Measurements from ENCODE around the gene SFT2D1.
"Not testable (repeated sequence)": the region's sequence is repeated elsewhere in the genome, so short reads cannot be mapped to it uniquely, and the experiment has no call there.

Gene SFT2D1

DNA sequence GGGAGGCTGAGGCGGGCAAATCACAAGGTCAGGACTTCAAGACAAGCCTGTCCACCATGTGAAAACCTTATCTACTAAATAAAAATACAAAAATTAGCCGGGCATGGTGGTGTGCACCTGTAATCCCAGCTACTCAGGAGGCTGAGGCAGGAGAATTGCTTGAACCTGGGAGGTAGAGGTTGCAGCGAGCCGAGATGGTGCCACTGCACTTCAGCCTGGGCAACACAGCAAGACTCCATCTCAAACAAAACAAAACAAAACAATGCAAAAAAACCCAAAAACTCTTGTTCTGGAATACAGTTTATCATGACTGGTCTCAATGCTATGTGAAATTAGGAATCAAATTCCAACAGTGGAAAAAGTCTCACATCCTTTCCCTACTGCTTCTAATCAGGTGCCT lies 20.1 kb upstream of the SFT2D1 start:
- not testable (repeated sequence) for DNase-seq (ENCODE audit: low read depth)

DNA sequence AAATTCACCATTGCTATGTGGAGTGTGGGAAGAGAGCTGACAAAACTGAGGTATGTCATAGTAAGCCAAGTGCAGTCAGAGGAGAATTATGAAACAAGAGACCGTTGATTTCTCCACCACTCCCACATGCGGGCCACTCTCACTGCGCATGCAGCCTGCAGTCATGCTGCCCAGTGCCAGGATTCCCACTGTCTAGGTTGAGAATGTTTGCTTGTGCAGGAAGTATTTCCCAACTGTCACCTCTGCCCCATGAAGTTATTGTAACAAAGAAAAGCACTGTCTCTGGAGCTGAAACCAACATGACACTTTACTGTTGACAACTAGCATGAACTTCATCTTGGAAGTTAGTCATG lies 18.7 kb upstream of the SFT2D1 start:
- no peak for DNase-seq (ENCODE audit: low read depth)

DNA sequence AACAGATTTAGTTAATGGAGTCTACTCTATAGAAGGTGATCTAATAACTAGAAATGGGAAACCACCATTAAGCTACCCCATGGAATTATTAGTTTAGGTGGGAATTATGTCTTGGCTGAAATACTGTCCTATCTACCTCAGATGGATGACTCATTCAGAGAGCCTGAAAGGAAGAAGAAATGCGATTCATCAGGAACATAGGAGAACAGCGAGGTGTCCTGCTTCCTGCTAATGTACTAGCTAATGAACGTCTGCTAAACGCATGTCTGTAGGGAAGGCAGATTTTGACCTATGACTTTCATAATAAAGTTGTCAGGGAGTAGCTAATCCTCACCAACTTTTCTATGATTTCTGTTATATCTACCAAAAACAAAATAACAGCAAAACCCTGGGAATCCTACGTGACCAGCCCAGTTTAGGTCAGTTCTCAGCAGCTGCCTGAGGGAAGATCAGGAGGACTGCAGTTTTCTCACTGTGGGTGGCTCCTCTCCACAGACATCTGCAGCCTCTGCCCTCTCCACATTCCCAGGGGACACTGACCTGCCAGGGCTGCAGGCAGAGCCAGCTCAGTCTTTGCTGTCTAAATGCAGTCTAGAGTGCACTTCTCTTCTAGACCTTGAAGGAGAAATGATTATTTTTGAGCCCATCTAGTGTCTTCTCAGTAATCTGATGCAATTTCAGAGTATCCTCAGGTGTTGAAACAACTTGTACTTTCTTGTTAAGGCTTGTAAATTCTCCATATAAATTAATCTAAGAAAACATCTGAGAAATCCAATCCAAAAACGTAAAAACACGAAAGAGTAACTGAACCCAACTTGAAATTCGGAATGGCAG lies 18.1 kb upstream of the SFT2D1 start:
- DNase-seq (ENCODE audit: low read depth), result no peak

DNA sequence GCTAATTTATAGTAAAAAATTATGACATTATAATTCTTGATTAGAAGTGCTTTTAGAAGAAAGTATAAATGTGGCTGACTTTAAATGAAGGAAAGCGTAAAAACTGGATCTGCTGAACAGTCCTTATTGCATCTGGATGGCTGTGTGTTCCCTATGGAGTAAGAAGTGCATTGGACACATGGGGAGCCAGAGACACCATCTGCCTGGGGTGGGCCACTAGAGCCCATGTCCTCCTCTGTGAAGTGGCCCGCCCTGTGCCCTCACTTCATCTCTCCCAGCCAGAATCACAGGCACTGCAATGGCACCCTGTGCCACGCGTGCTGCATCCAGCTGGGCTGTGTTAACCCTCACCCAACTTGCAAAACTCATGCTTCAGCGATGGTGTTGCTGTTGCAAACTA lies 13.2 kb upstream of the SFT2D1 start:
- no peak for DNase-seq (ENCODE audit: low read depth)

DNA sequence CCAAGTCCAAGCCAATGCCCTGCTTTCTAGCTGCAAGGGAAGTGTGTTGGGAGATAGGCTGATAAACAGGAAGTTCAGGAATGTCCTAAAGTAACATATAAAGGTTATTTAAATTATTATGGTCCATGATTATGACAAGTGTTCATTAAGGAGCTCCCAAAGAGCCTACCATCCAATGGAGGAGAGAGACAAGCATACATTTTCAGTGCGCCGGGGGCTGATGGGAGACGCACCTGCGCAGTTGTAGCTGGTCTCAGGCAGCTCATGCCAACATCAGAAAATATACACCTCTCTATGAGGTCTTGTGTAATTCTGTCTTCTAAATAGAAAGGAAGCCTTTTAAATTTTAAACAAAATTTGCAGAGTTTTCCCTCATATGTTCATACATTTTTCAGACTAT lies 12.6 kb upstream of the SFT2D1 start:
- DNase-seq (ENCODE audit: low read depth), result no peak

DNA sequence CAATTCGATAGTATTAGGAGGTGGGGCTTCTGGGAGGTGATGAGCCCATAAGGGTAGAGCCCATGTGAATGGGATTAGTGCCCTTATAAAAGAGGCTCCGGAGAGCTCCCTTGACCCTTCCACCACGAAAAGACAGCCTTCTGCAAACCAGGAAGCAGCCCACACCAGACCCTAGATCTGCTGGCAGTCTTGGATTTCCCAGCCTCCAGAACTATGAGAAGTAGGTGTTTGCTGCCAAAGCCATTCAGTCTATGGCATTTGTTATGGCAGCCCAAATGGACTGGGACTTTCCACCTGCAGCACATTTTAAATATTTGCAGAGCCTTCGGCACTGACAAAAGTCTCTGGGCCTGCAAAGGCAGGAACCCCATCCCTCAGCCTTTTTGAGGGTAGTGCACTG lies 11.8 kb upstream of the SFT2D1 start:
- no peak for DNase-seq (ENCODE audit: low read depth)

DNA sequence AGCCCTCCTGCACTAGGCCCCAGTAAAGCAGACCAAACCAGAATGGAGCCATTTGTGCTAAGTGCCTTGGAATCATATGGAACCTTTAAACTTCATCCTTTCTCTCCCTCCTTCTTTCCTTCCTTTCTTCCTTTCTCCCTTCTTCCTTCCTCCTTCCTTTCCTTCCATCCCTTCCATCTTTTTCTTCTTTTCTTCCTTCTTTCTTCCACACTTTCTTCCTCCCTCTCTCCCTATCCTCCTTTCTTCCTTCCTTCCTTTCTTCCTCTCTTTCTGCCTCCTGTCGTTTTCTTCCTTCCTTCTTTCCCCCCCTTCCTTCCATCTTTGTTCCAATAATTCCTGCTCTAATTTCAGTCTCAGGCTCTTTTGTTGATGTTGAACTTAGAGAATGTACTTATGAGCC lies 11.2 kb upstream of the SFT2D1 start:
- DNase-seq (ENCODE audit: low read depth), result no peak

DNA sequence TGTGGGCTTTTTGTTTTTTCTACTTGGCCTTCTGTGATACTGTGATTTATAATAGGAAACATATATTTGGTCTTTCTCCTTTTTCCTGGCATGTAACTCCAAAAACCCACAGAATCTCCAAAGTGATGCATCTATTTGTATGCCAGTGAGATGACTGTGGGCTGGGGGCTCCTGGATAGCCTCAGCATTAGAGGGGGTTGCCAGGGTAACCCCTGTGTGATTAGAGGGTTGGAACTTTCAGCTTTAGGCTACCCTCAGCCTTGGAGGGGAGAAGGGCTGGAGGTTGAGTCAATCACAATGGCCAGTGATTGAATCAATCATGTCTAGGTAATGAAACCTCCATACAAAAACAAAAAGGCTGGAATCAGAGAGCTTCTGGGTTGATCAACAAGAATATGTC lies 10.6 kb upstream of the SFT2D1 start:
- no peak for DNase-seq (ENCODE audit: low read depth)

DNA sequence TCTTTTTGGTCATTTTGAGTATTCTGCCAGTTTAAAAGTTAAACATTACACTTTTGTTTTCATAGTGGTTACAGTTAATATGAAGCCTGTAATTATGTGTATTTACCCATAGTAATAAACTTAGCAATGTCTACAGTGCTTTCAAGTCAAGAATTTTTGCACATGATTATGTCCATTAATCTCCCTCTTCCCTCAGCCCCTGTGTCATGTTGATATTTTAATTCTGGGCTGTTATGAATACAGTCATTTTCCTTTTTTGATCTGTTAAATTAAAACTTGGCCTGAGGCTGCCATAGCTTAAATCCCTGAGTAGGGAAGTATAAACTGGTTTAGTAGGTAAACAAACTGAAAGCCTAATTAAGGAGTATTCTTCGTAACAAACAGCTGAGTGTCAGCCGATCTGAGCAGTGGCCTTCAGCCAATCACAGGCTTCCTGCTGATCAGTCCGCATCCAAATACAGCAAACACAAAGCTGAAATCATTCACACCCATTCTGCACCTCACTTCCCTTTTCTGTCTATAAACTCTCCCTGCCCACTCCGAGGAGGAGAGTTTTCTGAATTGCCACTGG lies 9.5 kb upstream of the SFT2D1 start:
- DNase-seq (ENCODE audit: low read depth), result no peak

DNA sequence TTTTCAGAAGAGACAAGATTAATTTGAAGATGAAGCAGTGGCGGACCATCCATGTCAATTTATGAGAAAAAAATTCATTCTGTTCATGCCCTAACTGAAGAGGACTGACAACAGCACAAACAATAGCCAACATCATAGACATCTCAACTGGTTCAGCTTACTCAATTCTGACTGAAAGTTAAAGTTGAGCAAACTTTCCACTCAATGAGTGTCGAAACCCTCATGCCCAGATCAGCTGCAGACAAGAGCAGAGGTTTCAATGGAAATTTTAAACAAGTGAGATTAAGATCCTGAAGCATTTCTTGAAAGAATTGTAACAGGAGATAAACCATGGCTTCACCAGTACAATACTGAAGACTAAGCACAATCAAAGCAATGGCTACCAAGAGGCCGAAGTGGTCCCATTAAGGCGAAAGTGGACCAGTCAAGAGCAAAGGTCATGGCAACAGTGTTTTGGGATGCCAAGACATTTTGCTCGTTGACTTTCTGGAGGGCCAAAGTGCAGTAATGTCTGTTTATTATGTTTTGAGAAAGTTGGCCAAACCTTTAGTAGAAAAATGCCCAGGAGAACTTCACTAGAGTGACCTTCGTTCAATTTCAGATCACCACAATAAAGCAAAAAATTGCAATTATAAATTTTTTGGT lies 6.1 kb upstream of the SFT2D1 start:
- DNase-seq (ENCODE audit: low read depth), result no peak

DNA sequence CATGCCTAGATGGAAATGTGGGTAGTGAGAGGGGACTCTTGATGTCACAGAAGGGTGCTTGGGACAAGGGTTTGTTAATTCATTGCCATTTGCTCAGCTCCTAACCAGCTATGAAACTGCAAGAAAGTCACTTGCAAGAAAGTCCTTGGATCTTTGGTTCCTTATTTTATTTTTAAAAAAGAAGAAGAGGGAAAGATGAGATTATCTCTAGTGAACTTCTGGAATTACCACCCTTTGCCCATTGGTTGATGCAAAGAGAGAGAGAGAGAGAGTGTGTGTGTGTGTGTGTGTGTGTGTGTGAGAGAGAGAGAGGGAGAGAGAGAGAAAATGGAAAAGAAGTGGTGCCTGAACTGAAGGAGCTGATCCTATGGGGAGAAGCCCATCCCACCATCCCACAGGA lies 4.6 kb upstream of the SFT2D1 start:
- no peak for DNase-seq (ENCODE audit: low read depth)

DNA sequence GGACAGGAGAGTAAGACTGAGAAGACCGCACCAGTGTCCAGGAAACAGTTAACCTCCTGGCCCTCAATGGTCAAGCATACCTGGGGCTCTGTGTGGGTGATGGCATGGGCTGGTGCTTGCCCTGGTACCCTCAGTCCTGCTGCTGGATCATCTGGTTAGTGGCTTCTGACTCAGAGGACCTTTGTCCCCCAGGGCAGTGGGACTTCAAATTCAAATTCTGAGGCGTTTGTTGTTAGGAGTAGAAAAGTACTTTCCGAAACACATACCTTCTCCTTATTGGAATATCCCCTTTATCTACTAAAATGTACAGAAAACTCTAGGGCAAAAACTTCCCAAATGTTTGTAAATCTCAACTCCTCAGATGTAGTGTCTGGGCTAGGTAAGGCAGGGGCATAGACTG lies 4.1 kb upstream of the SFT2D1 start:
- no peak for DNase-seq (ENCODE audit: low read depth)

DNA sequence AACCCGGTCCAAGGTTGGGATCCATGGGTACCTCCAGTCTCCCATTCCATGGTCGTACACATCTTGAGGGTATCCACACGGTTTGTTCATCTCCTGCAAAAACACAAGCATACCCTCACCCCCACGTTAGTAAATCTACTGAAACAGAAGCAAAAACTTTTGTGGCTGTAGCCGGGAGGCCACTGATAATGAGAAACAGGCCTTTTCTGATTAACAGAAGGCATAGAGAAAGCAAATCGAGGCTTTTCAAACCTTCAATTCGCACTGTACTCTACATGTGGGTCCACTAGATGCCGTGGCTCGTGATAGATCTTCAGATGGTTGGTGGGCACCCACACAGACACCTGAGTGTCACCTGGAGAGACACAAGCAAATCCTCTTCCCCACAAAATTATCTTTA lies 3.3 kb upstream of the SFT2D1 start:
- not testable (repeated sequence) for DNase-seq (ENCODE audit: low read depth)

DNA sequence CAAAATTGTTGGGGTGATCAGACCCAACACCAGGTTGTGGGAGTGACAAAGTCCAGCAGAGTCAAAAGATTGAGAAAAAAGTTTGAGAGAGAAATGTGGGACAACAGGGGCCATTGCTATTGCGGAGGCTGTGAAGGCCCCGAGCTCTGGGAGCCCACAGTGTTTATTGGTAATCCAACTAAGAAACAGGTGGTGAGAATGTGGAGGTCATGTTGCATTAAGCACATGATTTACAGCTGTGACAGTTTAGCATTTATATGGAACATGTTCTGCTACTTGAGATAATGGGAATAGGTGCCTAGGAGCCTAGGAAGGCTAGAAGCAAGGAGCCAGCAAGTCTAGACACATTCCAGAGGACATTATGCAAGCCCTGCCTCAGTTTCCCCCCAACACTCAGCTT lies 2.6 kb upstream of the SFT2D1 start:
- not testable (repeated sequence) for DNase-seq (ENCODE audit: low read depth)

DNA sequence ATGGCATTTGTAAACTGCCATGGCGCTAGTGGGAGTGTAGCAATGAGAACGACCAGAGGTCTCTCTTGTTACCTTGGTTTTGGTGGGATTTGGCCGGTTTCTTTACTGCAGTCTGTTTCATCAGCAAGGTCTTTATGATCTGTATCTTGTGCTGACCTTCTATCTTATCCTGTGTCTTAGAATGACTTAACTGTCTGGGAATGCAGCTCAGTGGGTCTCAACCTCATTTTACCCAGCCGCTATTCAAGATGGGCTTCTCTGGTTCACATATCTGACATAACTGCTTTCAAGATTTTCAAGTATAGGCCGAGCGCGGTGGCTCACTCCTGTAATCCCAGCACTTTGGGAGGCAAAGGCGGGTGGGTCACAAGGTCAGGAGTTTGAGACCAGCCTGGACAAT lies 1.9 kb upstream of the SFT2D1 start:
- DNase-seq (ENCODE audit: low read depth), result no peak

DNA sequence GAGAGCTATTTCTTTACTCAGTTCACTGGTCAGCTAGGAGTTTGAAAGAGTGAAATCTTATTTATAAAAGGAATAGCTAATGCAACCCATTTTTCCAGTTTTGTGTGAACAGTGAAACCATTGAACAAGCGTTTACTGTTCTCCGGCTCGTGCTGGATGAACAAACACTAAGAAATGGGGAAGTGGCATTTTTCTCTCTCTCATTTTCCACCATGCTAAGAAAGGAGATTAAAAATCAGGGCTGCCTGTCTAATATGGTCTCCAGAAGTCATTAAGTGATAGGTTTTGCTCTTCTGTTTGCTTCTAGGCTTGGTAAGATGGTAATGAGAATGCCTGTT lies 774 bp upstream of the SFT2D1 start:
- DNase-seq (ENCODE audit: low read depth), result no peak

DNA sequence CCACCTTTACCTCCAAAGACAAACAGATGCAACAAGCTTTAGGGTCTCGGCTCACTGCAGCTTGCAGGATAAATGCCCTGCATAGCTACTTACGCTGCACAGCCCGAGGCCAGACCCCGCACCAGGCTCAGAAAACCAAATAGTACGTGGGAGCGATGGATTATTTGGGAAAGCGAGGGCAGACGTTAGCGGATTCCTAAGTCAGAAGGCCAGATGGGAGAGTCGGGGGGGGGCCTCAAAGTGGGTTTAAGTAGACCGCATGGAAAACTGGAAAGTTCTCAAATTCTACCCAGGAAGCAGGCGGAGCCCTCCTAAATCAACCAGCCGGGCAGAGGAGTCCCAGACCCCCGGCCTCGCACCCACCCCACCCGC lies 382 bp downstream of the SFT2D1 start:
- DNase-seq (ENCODE audit: low read depth), result no peak

DNA sequence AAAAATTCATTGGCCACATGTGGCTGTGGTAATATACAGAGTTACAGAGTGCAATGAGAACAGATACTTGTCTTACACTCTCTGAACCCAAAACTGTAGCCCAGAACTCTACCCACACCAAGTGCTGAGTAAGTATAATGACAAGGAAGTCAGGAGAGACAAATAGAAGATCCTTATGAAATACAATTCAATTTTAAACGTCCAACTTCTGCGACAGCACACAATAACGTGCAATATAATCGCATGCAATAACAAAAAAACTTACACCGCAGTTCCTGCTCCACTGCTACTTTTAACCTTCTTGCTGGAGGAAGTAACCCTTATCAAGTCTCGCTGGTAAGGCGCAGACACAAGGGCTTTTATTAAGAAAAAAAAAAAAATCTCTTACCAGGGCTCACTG lies 881 bp downstream of the SFT2D1 start:
- DNase-seq (ENCODE audit: low read depth), result no peak

DNA sequence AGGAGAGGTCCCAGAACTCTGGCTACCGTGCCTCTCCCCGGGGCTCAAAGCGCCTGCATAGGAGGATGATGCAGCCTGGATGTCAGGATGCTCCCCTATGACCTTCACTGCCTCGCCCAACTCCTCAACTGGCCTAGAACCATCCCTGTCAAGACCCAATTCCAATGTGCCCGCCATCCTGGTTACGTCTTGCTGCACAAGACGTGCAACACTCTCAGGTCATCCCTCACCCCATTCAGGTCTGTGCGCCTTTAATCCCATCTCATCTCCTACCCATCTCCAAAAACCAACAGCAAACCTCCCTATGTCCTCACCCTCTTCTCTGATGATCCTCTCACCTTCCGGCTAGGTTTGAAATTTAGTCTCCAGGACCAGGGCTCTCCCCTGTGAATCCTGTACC lies 3.5 kb downstream of the SFT2D1 start:
- no peak for DNase-seq (ENCODE audit: low read depth)

DNA sequence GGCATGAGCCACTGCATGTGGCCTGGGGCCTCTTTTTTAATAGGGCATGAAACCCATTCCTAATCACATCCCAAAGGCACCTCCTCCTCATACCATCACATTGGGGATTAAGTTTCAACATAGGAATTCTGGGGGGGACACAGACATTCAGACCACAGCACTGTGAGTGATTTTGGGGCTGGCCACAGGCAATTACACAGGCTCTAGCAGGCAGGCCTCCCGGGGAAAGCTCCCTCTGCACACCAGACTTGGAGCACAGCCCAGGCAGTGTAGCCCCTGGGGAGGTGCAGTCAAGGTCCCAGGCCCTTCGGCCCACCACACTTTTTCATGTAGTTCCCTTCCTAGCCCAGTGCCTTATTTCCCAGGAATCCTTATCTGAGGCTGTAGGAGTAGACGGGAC lies 5.5 kb downstream of the SFT2D1 start:
- DNase-seq (ENCODE audit: low read depth), result no peak

DNA sequence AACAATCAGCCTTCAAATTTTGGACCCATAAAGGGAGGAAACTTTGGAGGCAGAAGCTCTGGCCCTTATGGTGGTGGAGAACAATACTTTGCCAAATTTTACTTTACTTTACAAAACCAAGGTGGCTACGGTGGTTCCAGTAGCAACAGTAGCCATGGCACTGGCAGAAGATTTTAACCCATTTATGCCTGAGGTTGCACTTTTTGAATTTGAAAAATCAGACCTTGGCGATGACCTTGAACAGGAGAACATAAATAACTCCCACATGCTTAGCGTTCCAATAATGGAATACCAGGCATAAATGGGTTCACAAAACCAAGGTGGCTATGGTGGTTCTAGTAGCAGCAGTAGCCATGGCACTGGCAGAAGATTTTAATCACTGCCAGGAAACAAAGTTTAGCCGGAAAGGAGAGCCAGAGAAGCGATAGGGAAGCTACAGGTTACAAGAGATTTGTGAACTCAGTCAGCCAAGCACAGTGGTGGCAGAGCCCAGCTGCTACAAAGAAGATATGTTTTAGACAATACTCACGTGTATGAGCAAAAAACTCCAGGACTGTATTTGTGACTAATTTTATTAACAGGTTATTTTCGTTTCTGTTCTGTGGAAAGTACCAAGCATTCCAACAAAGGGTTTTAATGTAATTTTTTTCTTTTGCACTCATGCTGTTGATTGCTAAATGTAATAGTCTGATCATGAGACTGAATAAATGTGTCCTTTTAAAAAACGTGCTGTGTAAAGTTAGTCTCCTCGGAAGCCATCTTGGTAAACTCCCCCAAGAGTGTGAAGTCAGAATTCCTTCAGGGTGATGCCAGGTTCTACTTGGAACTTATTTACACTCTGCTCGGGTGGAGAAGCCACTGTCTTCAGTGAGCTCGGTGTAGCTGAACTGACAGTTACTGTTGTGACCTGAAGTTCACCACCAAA lies 6.7 kb downstream of the SFT2D1 start:
- no peak for DNase-seq (ENCODE audit: low read depth)

DNA sequence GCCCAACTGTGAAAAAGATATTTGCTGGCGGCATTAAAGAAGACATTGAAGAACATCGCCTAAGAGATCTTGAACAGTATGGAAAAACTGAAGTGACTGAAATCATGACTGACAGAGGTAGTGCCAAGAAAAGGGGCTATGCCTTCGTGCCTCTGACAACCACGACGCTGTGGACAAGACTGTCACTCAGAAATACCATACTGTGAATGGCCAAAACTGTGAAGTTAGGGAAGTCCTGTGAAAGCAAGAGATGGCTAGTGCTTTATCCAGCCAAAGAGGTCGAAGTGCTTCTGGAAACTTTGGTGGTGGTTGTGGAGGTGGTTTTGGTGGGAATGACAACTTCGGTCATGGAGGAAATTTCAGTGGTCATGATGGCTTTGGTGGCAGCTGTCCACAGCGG lies 7.5 kb downstream of the SFT2D1 start:
- no peak for DNase-seq (ENCODE audit: low read depth)

Measured in stimulated activated CD8-positive, alpha-beta memory T cell treated with anti-CD3 and anti-CD28 coated beads, Interleukin-7, amount 100 ng/mL, for 24 hours (primary cell).